Peyer's patch (tissue), 4 donors: ENCODE results near the gene ITPKB.

ENCODE experiments used
- CTCF ChIP-seq, 6 experiments: fragments of 450-650 bp in 4 of 6; fragments of 200-600 bp in 2 of 6; sonication (generic) in 1 of 6; IDR thresholded peaks; one replicate each; pipeline ENCODE4 v1.5.1; 2017 to 2019; ENCODE audit warnings: antibody characterized with exemption in 6 of 6, mild to moderate bottlenecking in 3 of 6, moderate library complexity in 1 of 6
- POLR2A ChIP-seq, 2 donors: fragments of 450-650 bp; IDR thresholded peaks; one replicate each; pipeline ENCODE4 v1.5.1; 2017; ENCODE audit warnings: antibody characterized with exemption in 2 of 2, mild to moderate bottlenecking in 2 of 2, moderate library complexity in 2 of 2

GRCh38 chr1:226754793-226755533 lies 15.9 kb upstream of the ITPKB start:
- TF ChIP-seq CTCF (IDR thresholded peaks at IDR 0.05) (no peak), POLR2A (IDR thresholded peaks at IDR 0.05) (no peak)
